Fibroblast of peridontal ligament (primary cell): ENCODE data around the gene GRB2.
"Not testable (repeated sequence)": the region's sequence is repeated elsewhere in the genome, so short reads cannot be mapped to it uniquely, and the experiment has no call there.

Experiments used
- DNase-seq: peaks from one replicate; pipeline ENCODE4 v3.0.0-alpha.2; 2010; ENCODE audit errors: extremely low read depth

GRB2 gene

GRCh38 chr17:75387771-75388170 is 17.7 kb downstream of the GRB2 start:
- DNase-seq: no peak

DNA sequence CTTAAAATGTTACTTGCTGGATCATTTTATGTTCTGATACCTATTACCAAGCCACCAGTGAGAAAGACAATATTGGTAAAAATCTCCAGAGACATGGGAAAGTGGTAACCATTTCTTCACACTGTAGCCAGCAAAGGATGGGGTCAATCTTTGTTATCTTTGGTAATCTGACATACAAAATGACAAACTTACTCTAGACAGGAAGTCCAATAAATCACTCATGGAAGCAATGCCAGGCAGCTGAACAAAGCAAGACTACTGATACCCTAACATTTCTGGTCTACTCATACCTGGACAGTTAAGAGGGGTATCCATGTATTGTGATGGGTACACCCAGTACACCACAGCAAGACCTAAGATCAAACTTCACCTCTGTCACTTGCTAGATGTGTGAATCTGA is 19.0 kb downstream of the GRB2 start:
- no peak for DNase-seq

GRCh38 chr17:75384751-75385150 is 20.7 kb downstream of the GRB2 start:
- DNase-seq: no peak

DNA sequence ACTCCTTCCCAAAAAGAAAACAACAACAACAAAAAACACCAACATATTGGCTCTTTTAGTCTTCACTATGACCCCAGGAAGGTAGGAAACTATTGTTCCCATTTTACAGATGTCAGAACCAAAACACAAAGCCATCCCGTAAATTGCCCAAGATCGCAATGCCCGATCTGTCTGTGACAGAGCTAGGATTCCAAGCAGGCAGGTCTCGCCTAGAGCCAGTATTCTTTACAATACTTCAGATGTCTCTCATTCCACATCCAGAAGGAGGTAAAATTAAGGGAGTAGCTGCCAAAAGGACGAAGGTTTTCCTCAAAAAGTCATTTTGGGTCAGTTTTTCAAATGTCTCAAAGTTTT is 21.7 kb downstream of the GRB2 start:
- DNase-seq: no peak

DNA sequence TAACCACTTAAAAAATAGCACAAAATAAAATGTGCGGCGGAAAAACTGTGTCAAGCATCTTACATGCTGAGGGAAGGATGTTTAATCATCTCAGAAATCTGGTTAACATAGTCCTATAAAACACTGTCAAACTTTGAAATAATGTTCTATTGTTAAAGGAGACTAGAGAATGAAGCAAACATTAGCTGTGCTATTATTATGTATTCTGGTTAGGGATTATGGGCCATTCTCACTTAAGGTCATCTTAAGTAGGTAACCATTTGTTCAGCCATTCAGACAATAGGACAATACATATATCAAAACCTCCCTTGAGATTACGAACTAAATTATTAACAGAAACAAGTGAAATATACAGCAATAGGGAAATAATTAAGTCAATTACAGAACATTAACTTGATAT is 24.7 kb downstream of the GRB2 start:
- DNase-seq: no peak

DNA sequence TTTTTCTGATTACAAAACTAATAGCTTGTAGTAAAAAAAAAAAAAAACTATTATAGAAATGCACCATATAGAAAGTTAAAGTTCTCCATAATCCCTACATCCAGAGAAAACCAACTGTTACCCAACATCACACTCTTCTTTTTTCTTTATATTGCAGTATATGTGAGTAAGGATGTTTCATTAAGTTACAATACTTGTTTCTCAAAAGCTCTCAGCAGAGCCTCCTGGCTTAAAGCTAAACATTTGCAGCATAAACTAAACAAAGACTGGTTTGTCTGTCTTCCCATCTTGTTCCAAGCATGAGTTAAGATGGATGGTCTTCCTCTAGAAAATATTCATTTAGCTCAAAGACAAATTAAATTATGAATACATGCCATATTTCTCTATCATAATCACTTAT is 25.2 kb downstream of the GRB2 start:
- peak; percentile 57 for DNase-seq

DNA sequence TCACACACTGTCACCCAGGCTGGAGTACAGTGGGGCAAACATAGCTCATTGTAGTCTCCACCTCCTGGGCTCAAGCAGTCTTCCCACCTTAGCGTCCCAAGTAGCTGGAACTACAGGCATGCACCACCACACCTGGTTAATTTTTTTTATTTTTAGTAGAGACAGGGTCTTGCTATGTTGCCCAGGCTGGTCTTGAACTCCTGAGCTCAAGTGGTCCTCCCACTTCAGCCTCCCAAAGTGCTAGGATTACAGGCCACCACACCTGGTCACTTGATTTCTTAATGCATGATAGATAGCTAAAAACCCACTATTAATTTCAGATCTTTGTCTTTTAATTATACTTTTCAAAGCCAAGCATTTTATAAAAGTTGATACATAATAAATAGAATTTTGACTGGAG is 26.1 kb downstream of the GRB2 start:
- DNase-seq: not testable (repeated sequence)

- DNase-seq: no peak
Observed at GRCh38 chr17:75373280-75373679, 32.2 kb downstream of the GRB2 start.

DNA sequence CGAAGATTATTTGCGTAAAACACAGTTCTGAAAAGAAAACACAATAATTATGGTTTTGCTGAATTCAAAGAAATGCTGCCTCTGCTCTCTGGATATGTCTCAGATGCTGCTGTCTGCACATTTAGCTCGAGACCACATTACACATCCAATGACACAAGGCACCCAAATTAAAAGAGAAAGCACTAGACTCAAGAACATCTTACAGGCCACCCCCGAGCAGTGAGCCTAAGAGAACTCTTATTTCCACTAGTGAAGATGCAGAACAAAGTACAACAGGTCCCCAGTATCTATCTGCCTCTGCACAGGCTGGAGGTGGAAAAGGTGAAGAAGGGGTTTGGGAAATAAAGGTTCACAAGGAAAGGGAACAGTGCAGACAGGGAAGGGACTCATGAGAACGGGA is 33.5 kb downstream of the GRB2 start:
- no peak for DNase-seq

DNA sequence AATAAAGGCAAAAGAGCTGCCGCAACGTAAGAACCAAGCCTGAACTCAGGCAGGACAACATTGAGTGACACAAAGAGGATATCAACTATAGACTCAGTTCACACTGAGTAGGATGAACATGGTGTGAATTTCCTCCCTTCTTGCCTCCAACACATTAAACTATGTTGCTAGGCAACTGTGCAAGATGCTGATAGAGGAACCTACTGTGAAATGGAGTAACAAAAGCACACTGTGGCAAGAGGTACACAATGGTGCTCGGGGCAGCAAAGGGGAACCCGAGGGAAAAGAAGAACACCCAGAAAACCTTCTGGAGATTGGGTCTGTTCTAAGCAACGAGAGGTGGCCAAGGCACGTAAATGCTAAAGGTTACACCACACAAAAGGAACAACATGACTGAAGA is 34.1 kb downstream of the GRB2 start:
- no peak for DNase-seq

GRCh38 chr17:75370286-75370915 is 35.1 kb downstream of the GRB2 start:
- DNase-seq: no peak

- DNase-seq: not testable (repeated sequence)
Observed at GRCh38 chr17:75367838-75368789, 37.4 kb downstream of the GRB2 start.

DNA sequence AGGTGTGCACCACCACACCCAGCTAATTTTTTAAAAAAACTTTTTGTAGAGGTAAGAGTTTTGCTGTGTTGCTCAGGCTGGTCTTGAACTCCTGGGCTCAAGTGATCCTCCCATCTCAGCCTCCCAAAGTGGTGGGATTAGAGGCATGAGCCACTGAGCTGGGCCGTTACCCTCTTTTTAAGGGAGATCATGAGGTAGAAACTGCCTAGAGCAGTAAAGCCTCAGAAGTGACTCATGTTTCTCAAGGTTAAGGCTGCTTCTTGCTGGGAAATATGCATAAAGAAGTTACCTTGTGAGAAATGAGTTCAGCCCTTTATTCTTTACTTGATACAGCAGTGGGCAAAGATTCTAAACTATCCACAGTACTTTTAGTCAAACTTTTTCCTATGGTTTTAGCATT is 38.2 kb downstream of the GRB2 start:
- no peak for DNase-seq

- DNase-seq: no peak
Observed at GRCh38 chr17:75366432-75366831, 39.0 kb downstream of the GRB2 start.

- no peak for DNase-seq
Observed at GRCh38 chr17:75365931-75366275, 39.6 kb downstream of the GRB2 start.

GRCh38 chr17:75365009-75365930 is 40.2 kb downstream of the GRB2 start:
- DNase-seq: no peak

DNA sequence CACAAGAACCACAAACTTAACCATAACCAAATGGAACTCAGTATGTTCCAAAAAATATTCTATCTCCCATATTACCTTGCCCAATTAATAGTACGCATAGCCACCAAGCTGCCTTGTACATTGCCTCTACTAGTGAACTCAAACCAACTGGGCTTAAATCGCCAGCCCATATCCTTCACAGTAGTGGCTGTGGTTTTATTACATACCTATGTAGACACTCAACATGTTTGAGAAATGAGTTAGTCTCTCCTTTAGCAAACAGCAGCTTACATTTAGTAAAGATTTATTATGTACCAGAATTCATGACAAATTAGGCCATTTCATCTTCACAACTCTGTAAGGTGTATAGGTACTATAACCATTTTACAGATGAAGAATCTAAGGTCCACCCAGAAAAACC is 41.4 kb downstream of the GRB2 start:
- peak; percentile 78 for DNase-seq

DNA sequence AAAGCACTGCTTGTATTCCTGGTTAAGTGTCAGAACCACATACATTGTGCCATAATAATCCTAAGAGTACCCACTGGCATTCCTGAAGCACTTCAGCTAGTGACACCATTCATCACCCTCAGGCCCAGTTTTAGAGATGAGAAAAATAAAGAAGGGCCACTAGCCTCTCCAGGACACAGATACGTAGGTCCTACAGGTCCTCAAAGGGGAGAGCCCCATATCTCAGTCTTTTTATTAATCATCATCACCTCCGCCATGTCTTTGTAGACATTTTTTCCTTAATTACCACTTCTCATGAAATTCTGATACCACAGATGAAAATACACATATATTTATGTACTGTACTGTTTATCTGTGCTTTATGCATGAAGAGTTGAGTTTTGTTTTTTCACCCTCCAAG is 43.5 kb downstream of the GRB2 start:
- no peak for DNase-seq

DNA sequence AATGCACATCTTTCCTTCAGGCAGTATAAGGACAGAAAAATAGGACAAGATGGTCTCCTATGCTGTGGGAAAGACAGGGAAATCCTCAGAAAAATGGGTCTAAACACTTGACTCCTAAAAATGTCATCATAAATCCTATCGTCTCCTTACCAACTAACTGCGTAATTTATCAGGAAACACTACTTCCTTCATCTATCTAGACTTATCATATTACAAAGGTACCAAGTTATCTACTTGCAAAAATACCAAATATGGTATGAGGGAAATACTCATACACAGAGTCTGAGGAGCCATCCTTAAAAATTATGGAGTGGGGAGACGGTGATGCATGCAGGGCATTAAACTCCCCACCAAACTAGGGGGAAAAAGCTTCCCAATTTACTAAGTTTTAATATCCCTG is 44.1 kb downstream of the GRB2 start:
- DNase-seq: no peak

- no peak for DNase-seq
Observed at GRCh38 chr17:75356260-75356937, 49.1 kb downstream of the GRB2 start.

DNA sequence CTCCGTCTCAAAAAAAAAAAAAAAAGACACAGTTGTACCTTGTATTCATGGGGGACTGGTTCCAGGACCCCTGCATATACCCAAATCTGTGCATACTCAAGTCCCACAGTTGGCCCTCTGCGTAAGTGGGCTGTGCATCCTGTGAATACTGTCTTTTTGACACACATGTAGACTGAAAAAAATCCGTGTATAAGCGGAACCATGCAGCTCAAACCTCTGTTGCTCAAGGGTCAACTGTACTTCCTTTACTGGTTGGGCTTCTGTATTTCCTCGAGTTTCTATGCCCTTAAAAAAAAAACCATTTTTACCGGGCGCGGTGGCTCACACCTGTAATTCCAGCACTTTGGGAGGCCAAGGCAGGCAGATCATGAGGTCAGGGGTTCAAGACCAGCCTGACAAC is 52.3 kb downstream of the GRB2 start:
- no peak for DNase-seq

DNA sequence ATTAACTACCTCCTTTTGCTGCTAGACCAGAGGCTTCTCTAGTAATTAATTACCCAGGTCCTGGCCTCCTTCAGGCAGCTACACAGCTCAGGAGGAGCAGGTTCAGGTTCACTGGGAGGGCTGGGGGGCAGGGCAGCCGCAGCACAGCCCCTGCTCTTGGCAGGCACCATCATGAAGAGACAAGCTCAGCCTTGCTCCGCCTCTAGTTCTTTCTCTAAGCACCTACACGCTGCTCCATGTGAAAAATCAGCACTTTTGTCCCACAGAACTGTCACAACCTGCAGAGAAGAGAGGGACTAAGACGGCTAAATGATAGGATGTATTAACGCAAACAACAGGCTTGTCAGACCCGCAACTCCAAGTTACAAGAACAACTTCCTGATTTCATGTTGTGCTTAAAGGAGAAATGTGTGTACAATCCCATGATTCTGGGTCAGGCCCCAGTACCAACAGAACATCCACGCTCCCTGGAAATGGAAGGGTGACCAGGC is 53.4 kb downstream of the GRB2 start:
- no peak for DNase-seq
